ENCODE measurements around the gene IKZF1.

GRCh38 chr7:50371551-50372021 lies 67.1 kb downstream of the IKZF1 start:
- TF ChIP-seq EZH2 (IDR thresholded peaks at IDR 0.05) (no peak), POLR2AphosphoS5 (IDR thresholded peaks at IDR 0.05; ENCODE audit: borderline replicate concordance, low read depth, low read length) (no peak)
